Naive thymus-derived CD8-positive, alpha-beta T cell (primary cell): ENCODE measurements around the gene CHN2. TPM values are rescaled to one million over a fixed set of nuclear protein-coding genes. Genes with fewer than 3 reads are reported as not detected.
A peak's percentile ranks its signal among the peaks of the same experiment; 100 is the strongest.

Experiments
- ATAC-seq, 2 donors: fragments of 150-1000 bp; cut with Tn5 transposase in 1 of 2; sonication (Bioruptor Pico), chemical (Tn5 transposase) in 1 of 2; 1 replicate in 1 of 2; 2 replicates in 1 of 2; pipeline ENCODE4 v1.10.0; 2021; ENCODE audit warnings: mild to moderate bottlenecking in 2 of 2, moderate library complexity in 2 of 2
- POLR2A ChIA-PET: fragments of 350-600 bp; sonication (Branson Sonifier 250); formaldehyde crosslinking; loops from one replicate; lab custom pipeline; 2021; ENCODE audit warnings: antibody characterized with exemption; lab: Charles Lee
- DNase-seq, 10 donors: peaks; one replicate each; pipeline versions ENCODE4 v3.0.0 to v3.0.0-alpha.2; 2020 to 2022
- H3K27ac Mint-ChIP-seq, 10 donors: one replicate each; pipeline ENCODE4 v1.8.0; 2020 to 2022; ENCODE audit warnings: mild to moderate bottlenecking in 10 of 10, mixed read lengths in 10 of 10, moderate library complexity in 4 of 10, inconsistent platforms in 1 of 10
- H3K27me3 Mint-ChIP-seq, 5 donors: one replicate each; pipeline ENCODE4 v1.8.0; 2021 to 2022; ENCODE audit warnings: mixed read lengths in 5 of 5
- H3K36me3 Mint-ChIP-seq, 3 donors: one replicate each; pipeline ENCODE4 v1.8.0; 2020 to 2022; ENCODE audit warnings: mixed read lengths in 3 of 3, mild to moderate bottlenecking in 2 of 3, inconsistent platforms in 1 of 3
- H3K4me1 Mint-ChIP-seq, 4 donors: one replicate each; pipeline ENCODE4 v1.8.0; 2021 to 2022; ENCODE audit warnings: mixed read lengths in 4 of 4
- H3K4me3 Mint-ChIP-seq, 10 donors: one replicate each; pipeline ENCODE4 v1.8.0; 2020 to 2022; ENCODE audit warnings: mild to moderate bottlenecking in 10 of 10, mixed read lengths in 10 of 10, moderate library complexity in 6 of 10, inconsistent platforms in 1 of 10
- H3K9me3 Mint-ChIP-seq, 9 donors: one replicate each; pipeline ENCODE4 v1.8.0; 2020 to 2022; ENCODE audit warnings: mixed read lengths in 9 of 9, mild to moderate bottlenecking in 3 of 9, inconsistent platforms in 1 of 9, moderate library complexity in 1 of 9
- polyA plus RNA-seq, 3 donors: library from polyadenylated mRNA; unstranded; fragments of 300-500 nt; fragmentation: Illumina TruSeq; gene quantifications; one replicate each; pipeline ENCODE4 v1.2.3, GENCODE V29; 2021
- total RNA-seq, 8 experiments: library from RNA in 2 of 8; stranded (reverse) in 2 of 8; gene quantifications; one replicate each; pipeline ENCODE4 v1.2.3 and lab custom pipeline; 2021 to 2026

The CHN2 gene
- total and polyA plus RNA-seq, 5 experiments from 2014 or later, result 0.90 to 11.1 (median 1.5) TPM

DNA sequence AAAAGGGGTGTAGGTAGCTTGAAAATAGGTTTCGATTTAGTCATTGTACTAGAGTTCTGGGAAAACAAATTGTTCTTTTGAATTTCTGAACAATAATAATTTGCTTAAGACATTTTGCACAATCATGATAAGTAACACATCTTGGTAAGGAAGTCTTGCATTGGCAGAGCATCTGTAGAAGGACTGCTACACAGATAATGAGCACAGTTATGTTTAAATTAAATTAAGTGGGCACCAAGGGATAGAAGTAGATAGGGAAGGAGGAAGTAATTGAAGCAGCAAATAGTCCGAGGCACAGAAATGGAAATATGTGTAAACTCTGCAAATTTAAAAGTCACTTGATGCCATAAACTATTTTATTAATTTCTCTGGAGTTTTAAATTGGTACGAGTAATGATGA is 122.4 kb downstream of the CHN2 start:
- ATAC-seq (no peak), DNase-seq (no peak)
- Mint-ChIP-seq H3K9me3 (no peaks in the 10 kb centered on the region), H3K36me3 (no peaks in the 10 kb centered on the region), H3K27ac (no peak overlapping the region), H3K4me3 (no peak overlapping the region), H3K4me1 (peaks cover 0 to 16% (median 2%) of the 10 kb centered on the region in 4 donors), H3K27me3 (peaks cover 0 to 11% (median 0%) of the 10 kb centered on the region in 5 donors)
- POLR2A ChIA-PET, result no interaction called here

DNA sequence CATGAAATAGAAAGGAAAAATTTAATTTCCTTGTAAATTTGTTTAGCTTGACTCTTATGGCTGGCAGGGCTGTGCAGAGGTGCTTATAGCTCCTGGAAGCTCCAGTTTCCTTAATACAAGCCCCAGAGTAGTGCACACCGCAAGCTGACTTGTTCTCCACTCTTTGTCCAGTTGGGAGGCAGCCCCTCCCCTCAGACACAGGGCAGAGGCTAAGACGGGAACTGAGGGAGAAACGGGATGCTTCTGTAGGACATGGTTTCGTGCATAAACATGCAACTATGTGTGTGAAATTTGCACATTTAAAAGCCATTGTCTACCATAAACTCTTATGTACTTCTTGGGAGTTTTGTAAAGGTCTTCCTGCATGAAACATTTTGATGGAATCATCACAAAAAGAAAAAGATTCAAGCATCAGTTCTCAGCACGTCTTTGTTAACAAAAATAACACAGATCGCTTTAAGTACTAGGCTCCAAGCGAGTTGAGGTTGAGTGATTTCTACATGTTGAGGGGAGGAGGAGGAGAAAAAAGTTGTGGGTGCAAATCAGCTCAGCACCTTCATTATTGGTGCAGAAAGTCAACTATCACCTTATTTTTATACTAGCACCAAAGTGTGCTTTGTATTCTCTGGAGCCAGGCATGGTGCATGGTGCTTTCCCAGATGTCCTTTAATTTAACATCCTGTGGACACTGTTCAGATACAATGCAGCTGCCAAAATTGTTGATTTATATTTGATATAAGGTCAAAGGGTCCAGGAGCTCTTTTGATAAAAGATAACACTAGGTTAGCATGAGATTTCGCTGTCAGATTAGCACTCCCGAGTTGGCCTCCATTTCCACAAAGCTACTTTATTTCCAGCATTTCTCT is 124.5 kb downstream of the CHN2 start:
- Mint-ChIP-seq H3K36me3 (no peaks in the 10 kb centered on the region), H3K9me3 (no peaks in the 10 kb centered on the region), H3K27me3 (peaks cover 0 to 3% (median 0%) of the 10 kb centered on the region in 5 donors), H3K27ac (no peak overlapping the region), H3K4me3 (no peak overlapping the region), H3K4me1 (peaks cover 0 to 16% (median 2%) of the 10 kb centered on the region in 4 donors)
- POLR2A ChIA-PET, result no interaction called here
- ATAC-seq (no peak), DNase-seq (no peak)

DNA sequence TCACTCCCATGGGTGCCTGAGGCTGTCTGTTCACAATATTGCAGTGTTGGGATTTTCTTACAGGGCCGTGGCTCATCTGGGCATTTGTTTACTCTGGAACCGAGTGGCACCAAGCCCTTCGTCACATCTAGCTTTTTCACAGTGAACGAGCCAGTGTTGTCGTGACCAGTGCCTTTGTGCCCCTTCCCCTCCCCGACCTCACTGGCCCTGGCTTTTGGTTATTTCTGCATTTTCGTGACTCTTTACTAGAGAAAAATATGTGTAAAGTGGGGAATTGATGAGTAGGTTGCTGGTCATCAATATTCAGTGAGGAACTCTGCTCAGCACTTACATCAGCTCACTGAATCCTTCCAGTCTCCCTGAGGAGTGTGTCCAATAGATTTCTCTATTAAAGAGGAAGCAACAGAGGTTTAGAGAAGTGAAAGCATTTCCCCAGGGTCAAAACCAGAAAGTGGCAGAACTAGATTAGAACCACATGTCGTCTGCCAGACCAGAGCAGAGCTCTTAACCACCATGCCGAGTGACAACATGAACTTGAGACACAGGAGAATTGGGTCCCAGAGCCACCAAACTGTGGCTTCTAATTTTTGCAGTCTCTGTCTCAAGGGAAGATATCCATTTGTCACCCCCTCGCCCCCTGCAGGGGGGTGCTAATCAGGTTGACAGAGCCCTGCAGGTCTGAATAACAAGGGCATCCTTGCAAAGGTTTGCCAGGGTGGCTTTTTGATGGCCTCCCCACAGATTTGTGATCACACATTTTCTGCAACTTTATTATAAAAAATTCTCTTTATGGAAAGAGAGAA is 125.3 kb downstream of the CHN2 start:
- Mint-ChIP-seq H3K4me1 (peaks cover 0 to 16% (median 2%) of the 10 kb centered on the region in 4 donors), H3K36me3 (no peaks in the 10 kb centered on the region), H3K9me3 (no peaks in the 10 kb centered on the region), H3K27ac (no peak overlapping the region), H3K27me3 (no peaks in the 10 kb centered on the region), H3K4me3 (no peak overlapping the region)
- ATAC-seq, result no peak
- no peak for DNase-seq
- POLR2A ChIA-PET, result no interaction called here

DNA sequence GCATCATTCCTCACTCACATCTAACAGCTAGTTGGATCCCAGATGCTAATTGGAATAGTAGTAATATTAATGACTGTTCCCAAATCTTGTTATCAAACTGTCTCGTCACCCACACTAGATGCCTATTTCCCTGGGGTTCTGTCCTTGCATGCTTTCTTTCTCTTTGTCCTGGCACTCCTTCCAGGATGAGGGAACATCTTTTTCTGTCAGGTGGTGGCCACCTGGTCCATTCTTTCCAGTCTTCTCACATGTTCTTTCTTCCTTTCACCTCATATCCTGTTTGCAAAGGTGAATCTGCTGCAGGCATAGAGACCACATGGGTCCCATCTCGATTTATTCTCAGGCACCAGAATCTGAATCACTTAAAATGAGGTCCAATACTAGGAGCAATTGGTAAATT is 126.0 kb downstream of the CHN2 start:
- Mint-ChIP-seq H3K9me3 (no peaks in the 10 kb centered on the region), H3K4me3 (no peak overlapping the region), H3K27me3 (no peaks in the 10 kb centered on the region), H3K4me1 (peaks cover 0 to 16% (median 2%) of the 10 kb centered on the region in 4 donors), H3K36me3 (no peaks in the 10 kb centered on the region), H3K27ac (no peak overlapping the region)
- no peak for DNase-seq
- no peak for ATAC-seq
- POLR2A ChIA-PET, result no interaction called here

DNA sequence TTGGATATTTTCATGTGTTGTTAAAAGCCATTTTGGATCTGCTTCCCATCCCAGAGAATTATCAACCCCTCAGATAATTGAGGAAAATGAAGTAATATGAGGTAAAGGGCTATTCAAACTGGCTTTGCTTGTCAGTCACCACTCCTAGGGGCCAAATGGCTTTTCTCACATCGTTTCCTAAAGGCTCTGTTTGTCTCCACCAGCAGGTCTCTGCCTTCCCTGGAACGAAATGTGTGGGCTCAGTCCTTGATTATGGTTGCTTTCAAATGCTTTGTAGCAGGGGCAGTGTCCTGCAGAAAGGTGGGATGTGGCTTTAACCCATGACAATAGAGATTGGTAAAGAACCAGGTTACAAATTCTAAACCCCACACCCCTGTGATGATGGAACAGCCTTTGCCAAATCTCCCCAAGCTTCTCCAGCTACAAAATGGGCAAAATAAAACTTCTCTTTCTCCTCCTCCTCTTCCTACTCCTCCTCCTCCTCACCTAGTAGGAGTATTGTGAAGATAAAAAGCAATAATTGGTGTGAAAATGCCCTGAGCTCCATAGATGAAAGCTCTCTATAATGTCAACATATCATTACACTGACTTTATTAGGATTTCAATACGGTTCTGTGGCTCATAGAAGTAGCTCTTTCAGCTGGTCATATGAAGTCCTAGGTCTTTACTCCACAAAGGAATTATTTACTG is 127.6 kb downstream of the CHN2 start:
- POLR2A ChIA-PET, result no interaction called here
- Mint-ChIP-seq H3K9me3 (no peaks in the 10 kb centered on the region), H3K27me3 (peaks cover 0 to 2% (median 0%) of the 10 kb centered on the region in 5 donors), H3K36me3 (no peaks in the 10 kb centered on the region), H3K27ac (no peak overlapping the region), H3K4me1 (peaks cover 0 to 16% (median 2%) of the 10 kb centered on the region in 4 donors), H3K4me3 (no peak overlapping the region)
- ATAC-seq (no peak), DNase-seq (no peak)

DNA sequence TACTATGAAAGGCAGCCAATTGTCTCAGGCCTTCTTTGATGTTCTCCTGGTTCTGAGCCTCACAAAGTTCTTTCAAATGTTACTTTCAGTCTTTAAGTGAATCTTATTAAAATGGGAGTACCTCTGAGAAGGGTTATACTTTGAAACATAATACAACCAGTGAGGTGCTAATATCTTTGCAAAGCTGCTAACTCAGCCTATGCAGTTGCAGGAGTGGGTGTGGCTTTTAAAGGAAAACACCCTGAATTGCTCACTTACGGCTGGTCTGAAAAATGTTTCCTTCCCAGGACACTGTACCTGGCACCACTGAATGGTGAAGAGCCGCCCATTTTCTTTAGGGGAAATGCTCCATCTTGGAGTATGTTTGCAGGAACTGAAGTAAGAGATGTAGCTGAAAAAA is 130.9 kb downstream of the CHN2 start:
- no peak for DNase-seq
- Mint-ChIP-seq H3K4me3 (no peak overlapping the region), H3K9me3 (no peaks in the 10 kb centered on the region), H3K36me3 (no peaks in the 10 kb centered on the region), H3K4me1 (peaks cover 4 to 22% (median 16%) of the 10 kb centered on the region in 4 donors), H3K27me3 (peaks cover 0 to 2% (median 0%) of the 10 kb centered on the region in 5 donors), H3K27ac (no peak overlapping the region)
- ATAC-seq, result no peak
- POLR2A ChIA-PET, result no interaction called here

DNA sequence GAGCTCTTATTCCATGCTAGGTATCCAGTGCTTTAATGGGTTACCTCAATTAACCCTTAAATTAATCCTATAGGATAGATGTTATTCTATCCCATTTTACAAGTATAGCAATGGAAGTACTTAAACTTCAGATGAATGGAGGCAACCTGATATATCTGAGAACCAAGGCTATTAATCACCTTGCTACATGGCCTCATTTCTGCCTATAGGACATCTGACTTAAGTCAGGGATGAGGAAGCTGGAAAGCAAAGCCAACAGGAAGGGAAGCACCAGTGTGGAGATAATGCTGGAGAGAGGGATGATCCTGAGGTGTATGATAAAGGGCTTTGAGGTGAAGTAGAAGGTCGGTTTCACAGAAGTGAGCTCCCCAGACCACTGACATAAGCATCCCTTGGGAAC is 132.3 kb downstream of the CHN2 start:
- Mint-ChIP-seq H3K27me3 (peaks cover 0 to 4% (median 1%) of the 10 kb centered on the region in 5 donors), H3K9me3 (no peaks in the 10 kb centered on the region), H3K27ac (no peak overlapping the region), H3K4me3 (no peak overlapping the region), H3K36me3 (no peaks in the 10 kb centered on the region), H3K4me1 (peaks cover 8 to 23% (median 22%) of the 10 kb centered on the region in 4 donors)
- POLR2A ChIA-PET, result interaction anchor here (1.1 kb wide), 1 partner anchor 10 kb away, joined by 3 read pairs; no protein-coding TSS in a partner anchor
- no peak for ATAC-seq
- DNase-seq, result no peak

DNA sequence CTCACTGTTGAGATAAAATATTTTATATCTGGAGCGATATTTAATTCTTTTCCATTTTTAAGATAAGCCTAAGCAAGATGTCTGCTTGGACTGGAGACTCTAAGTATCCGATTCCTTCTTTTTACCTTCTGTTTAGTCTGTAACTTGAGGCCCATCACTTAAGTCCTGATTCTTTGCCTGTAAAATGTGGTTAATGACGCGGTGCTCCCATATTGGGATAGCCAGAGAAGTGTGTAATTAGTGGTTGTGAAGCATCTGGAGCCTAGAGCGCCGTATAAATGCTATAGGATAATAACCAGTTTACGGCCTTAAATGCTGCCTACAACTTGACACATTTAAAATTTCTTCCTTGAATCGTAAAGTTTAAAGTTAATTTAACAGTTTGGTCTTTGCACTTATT is 132.9 kb downstream of the CHN2 start:
- Mint-ChIP-seq H3K4me1 (peaks cover 8 to 23% (median 22%) of the 10 kb centered on the region in 4 donors), H3K27me3 (peaks cover 0 to 4% (median 1%) of the 10 kb centered on the region in 5 donors), H3K36me3 (no peaks in the 10 kb centered on the region), H3K27ac (no peak overlapping the region), H3K4me3 (no peak overlapping the region), H3K9me3 (no peaks in the 10 kb centered on the region)
- POLR2A ChIA-PET, result interaction anchor here (1.1 kb wide), 1 partner anchor 10 kb away, joined by 3 read pairs; no protein-coding TSS in a partner anchor
- DNase-seq, result no peak
- ATAC-seq, result no peak

DNA sequence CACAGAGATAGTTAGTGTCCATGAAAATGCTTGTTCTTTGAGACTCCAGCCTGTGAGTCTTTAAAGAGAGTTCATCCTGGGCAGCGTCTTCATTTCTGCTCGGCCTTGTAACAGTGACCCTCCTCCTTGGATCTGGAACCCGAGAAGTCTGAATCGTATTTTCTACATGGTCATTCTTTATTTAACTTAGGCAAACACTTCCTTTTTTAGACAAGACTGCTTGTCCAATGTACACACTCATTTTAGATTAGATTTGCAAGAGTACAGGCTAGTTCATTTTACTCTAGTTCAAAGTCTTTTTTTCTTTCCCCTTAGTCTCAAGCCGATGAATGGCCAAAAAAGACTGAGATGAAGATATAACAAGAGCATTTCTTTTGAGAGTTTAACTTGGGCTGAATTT is 133.5 kb downstream of the CHN2 start:
- H3K4me1 Mint-ChIP-seq, result peaks cover 8 to 23% (median 22%) of the 10 kb centered on the region in 4 donors
- H3K36me3 Mint-ChIP-seq, result no peaks in the 10 kb centered on the region
- DNase-seq (no peak), ATAC-seq (no peak)
- H3K4me3 Mint-ChIP-seq, result no peak overlapping the region
- H3K27me3 Mint-ChIP-seq, result peaks cover 0 to 4% (median 1%) of the 10 kb centered on the region in 5 donors
- H3K9me3 Mint-ChIP-seq, result no peaks in the 10 kb centered on the region
- H3K27ac Mint-ChIP-seq, result no peak overlapping the region
- POLR2A ChIA-PET, result no interaction called here

DNA sequence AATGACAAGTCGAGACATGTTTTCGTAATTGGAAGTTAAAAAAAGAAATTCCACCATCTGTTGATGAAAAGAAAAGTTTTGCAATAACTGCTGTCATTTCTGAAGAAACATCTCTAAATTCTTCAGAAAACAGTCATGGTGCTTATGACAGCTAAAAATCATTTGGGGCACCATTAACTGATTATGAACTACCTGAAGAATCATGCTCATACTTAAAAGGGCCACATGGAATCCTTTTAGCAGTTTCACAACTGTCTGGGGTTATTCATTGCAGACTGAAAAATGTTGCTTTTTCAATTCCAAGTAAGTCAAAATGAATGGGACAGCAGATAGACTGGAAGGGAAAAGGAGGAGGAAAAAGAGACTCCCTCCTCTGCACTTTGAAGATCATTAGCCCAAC is 134.2 kb downstream of the CHN2 start:
- Mint-ChIP-seq H3K9me3 (no peaks in the 10 kb centered on the region), H3K27ac (no peak overlapping the region)
- POLR2A ChIA-PET, result interaction anchor here (0.6 kb wide), 1 partner anchor 11 kb away, joined by 3 read pairs; no protein-coding TSS in a partner anchor

DNA sequence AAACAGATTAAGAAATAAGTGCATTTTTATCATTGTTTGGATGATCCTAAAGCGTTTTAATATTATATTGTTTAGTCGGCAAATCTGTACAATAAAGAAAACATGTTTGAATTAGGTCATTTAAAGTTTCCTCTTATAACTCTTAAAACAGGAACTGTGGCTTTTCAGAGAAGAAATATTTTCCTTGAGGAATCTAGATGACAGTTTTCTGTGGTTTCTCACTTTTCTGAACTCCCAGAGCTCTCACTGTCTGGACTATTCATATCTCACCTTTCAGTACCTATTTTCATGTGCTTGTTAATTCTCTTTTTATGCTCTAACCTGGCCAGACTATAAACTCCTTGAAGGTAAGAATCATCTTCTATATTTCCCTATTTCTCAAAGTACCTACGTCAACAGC is 135.1 kb downstream of the CHN2 start:
- DNase-seq (no peak), ATAC-seq (no peak)
- Mint-ChIP-seq H3K4me1 (peaks cover 8 to 23% (median 23%) of the 10 kb centered on the region in 4 donors), H3K36me3 (no peaks in the 10 kb centered on the region), H3K4me3 (peak overlapping the region in 1 of 10 donors; percentile 22), H3K27me3 (peaks cover 0 to 4% (median 1%) of the 10 kb centered on the region in 5 donors), H3K9me3 (no peaks in the 10 kb centered on the region), H3K27ac (peak overlapping the region in 4 of 10 donors; percentile 12 to 78 (median 36))
- POLR2A ChIA-PET, result no interaction called here

More for the DNA sequence above, 134.2 kb downstream of the CHN2 start:
- no peak overlapping the region for H3K4me3 Mint-ChIP-seq
- ATAC-seq (no peak), DNase-seq (no peak)
- H3K27me3 Mint-ChIP-seq, result peaks cover 0 to 4% (median 1%) of the 10 kb centered on the region in 5 donors
- no peaks in the 10 kb centered on the region for H3K36me3 Mint-ChIP-seq
- H3K4me1 Mint-ChIP-seq, result peaks cover 8 to 23% (median 22%) of the 10 kb centered on the region in 4 donors

DNA sequence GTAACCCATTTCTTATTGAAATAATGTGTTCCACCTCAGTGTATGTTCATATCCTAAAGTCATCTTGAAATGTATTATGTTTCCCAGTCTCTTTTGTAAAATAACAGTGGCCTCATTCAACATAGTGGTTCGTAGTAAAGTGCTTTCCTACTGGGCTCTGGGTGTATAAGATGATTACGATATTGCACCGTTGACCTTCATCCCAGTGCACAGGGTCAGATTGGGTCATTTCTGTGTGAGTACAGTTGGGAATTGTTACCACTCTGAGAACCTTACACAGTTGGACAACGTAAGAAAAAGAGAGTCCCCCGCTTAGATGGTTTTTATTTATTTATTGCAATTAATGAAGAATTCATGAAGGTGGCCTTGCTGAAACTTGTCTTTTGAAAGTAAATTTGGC is 135.6 kb downstream of the CHN2 start:
- no peaks in the 10 kb centered on the region for H3K36me3 Mint-ChIP-seq
- H3K27me3 Mint-ChIP-seq, result peaks cover 0 to 4% (median 1%) of the 10 kb centered on the region in 5 donors
- DNase-seq (no peak), ATAC-seq (no peak)
- H3K27ac Mint-ChIP-seq, result peak overlapping the region in 2 of 10 donors; percentile 26 to 60
- H3K4me3 Mint-ChIP-seq, result no peak overlapping the region
- POLR2A ChIA-PET, result no interaction called here
- H3K9me3 Mint-ChIP-seq, result no peaks in the 10 kb centered on the region
- peaks cover 8 to 28% (median 24%) of the 10 kb centered on the region in 4 donors for H3K4me1 Mint-ChIP-seq
